NCI-H2227 (cell line): ENCODE data around the gene PPP2R2C.
A peak's percentile ranks its signal among the peaks of the same experiment; 100 is the strongest.

ENCODE experiments used
- DNase-seq: peaks from one replicate; lab custom pipeline; 2025; ENCODE audit not compliant: unreplicated experiment; lab: John Stamatoyannopoulos, UW

The PPP2R2C gene

DNA sequence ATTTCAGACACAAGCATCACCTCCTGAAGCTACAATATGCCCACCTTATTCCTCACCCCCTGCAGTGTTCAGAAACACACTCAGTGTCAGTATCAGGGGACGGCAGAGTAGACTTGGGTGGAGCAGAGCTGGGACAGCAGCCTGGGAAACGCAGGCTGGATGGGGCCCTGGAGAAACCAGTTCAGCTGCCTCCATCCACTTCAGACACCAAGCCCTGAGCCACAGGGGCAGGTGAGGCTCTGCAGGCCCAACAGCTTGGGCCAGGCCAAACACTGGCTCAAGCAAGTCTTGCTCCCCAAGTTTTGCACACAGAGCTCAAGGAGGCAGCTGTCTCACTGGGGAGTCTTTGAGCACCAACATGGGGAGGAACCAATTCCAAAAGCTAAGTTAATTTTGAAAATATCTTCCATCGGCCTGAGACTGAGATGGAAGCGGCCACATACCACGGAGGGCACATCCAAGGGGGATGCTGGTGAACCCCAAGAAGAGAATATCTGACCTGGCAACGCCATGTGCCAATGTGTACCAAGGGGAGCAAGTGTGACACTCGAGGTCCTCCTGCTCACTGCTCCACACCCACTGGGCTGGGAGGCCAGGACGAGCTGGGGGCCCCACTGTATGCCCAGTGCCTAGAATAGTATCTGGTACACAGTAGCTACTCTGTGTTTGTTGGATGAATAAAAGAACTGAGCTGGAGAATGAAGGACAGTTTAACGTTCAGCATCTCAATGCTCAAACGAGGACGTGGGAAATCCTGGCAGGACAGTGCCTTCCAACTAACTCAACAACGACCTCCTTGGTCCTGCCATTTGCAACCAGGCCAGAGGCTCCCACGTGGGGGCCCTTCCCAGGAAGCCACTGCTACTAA, 45.6 kb downstream of the PPP2R2C start:
- DNase-seq: no peak

- no peak for DNase-seq
Observed at GRCh38 chr4:6425911-6426310, 46.5 kb downstream of the PPP2R2C start.

GRCh38 chr4:6425336-6425735, 47.1 kb downstream of the PPP2R2C start:
- DNase-seq: no peak

GRCh38 chr4:6424425-6424824, 48.0 kb downstream of the PPP2R2C start:
- no peak for DNase-seq

GRCh38 chr4:6423575-6423974, 48.8 kb downstream of the PPP2R2C start:
- DNase-seq: no peak

GRCh38 chr4:6422866-6423265, 49.5 kb downstream of the PPP2R2C start:
- DNase-seq: no peak

GRCh38 chr4:6422105-6422504, 50.3 kb downstream of the PPP2R2C start:
- no peak for DNase-seq

DNA sequence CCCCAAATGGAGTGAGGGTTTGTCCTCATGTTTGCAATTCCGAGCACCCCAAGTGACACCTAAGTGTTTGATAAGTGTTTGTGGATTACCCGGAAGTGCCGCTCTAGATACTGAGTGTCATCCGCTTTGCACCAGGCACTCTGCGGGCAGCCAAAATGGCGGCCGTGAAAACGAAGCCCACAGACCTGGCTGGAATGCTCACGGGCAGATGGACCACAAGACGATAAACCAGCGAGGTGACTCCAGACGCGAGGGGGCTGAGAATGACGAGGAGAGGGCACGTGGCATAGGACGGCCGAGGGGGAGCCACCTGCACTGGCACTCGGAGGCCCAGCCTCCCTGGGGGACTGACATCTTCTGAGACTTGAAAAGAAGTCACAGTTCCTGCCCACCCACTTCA, 51.0 kb downstream of the PPP2R2C start:
- no peak for DNase-seq

DNA sequence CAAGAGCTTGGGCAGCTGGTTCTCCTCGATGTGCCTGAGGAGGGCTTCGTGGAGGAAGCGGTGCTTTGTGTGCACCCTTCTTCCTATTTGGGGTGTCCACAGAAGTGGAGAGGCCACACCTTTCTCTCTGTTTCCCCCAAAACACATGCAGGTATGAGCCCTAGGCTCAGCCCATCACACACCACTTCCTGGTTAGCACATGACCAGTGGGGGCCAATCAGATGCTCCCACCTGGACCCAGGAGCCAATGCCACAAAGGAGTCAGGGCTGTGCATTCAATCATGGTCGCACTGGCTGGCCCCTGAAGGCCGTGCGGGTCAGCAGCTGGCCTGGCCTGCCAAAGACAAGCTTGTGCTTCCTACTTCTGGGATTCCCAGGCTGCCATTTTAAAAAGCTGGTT, 51.4 kb downstream of the PPP2R2C start:
- DNase-seq: no peak

DNA sequence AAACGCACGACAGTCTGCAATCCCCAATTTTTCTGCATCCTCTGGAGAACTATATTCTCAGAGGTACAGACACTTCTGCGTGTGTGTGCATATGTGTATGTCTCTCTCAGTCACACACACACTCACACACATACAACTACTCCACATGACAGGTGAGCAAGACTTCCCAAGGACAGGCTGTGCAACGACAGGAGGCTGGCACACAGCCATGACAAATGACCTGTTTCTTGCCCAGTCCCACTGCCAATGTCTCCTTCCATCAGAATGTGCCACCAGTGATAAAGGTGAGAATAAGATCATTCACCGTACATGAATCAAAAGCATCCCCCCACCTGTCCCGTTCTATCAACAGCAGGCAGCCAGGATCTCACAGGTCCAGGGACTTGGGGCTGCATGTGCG, 52.4 kb downstream of the PPP2R2C start:
- no peak for DNase-seq

- DNase-seq: no peak
Observed at GRCh38 chr4:6419452-6420028, 52.9 kb downstream of the PPP2R2C start.

DNA sequence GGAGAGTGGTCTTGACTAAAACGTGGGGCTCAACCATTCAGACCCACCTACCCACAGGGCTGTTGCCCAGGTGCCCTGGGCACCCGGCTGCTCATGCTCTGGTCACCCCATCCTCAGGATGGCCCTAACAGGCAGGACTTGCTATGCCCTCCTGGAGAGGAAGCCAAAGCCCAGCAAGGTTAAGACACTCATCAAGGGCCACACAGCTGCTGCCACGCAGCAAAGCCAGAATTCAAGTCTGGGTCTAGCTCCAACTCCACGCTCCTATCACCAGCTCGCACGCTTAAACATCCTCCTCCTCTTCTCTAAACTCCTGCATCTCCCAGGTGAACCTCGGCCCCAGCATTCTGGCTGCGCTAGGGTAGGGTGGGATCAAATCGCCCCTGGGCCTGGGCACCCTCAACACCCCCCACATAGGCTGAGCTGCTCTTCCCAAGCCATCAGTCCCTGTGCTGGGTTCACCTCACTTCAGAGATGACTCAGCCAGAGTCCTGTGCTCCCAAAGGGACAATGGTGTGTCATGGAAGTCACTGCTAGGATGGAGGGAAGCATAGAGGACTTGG, 54.1 kb downstream of the PPP2R2C start:
- DNase-seq: no peak

GRCh38 chr4:6417516-6418050, 54.8 kb downstream of the PPP2R2C start:
- no peak for DNase-seq

DNA sequence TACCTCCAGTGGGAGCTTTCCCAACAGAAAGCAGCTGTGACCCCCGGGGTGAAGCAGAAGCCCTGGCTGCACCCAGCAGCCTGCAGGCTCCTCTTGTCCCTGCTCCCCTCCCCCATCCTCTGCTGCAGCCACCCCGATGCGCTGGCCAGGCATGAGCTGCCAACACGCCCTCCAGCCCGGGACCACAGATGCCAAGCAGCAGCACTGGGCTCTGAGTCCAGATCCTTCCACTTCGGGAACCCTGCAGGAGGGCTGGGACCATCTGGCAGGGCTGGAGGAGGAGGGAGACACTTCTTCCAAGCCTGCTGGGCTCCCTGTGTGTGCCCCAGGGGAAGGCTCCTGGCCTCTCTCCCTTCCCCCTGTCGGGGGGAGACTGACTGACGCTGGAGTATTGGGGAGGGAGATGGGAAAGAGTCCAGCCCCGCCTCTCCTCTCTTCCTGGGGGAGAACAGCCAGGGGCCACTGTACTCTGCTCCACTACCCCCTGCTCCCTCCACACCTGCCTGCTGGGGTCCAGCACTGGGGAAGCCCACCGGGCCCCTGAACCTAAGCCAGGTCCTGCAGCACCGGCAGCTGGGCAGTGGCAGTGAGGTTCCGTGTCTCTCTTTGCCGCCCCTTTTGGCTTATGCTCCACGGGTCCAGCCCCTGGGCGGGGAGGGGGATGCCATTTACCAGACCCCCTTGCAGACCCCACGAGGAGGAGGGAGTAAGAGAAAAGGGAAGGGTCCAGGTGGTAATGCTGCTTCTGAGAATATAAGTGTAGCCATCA, 55.7 kb downstream of the PPP2R2C start:
- DNase-seq: peak; percentile 18

- no peak for DNase-seq
Observed at GRCh38 chr4:6415031-6415705, 57.2 kb downstream of the PPP2R2C start.

DNA sequence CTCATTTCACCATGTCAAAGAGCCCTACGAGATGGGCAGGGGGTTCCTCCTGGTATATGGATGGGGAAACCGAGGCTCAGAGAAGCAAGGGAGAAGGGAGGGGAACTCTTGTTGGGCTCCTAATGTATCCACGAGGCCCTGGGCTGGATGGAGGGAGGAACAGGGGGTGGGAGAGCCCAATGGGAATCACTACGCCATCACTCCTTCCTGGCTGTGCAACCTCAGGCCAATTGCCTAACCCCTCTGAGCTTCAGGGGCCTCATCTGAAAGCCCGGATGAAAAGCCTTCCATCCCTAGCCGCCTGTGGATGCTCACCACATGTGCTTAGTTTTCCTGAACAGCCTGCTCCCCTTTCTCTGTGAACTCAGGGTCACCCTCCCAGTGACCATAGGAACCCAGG, 57.8 kb downstream of the PPP2R2C start:
- DNase-seq: no peak

DNA sequence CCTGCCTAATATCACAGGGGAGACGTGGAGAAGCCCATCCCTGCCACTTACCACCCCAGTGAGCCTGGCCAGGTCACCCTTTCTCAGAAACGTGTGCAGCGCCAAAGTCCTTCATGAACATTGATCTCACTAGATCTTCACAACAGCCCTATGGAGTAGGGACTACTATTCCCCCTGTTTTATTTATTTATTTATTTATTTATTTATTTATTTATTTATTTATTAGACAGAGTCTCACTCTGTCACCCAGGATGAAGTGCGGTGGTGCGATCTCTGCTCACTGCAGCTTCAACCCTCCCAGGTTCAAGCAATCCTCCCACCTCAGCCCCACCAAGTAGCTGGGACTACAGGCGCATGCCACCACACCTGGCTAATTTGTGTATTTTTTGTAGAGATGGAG, 61.8 kb downstream of the PPP2R2C start:
- DNase-seq: no peak

- DNase-seq: no peak
Observed at GRCh38 chr4:6410068-6410467, 62.3 kb downstream of the PPP2R2C start.

- DNase-seq: no peak
Observed at GRCh38 chr4:6409381-6409780, 63.0 kb downstream of the PPP2R2C start.

- DNase-seq: no peak
Observed at GRCh38 chr4:6408263-6408662, 64.2 kb downstream of the PPP2R2C start.

DNA sequence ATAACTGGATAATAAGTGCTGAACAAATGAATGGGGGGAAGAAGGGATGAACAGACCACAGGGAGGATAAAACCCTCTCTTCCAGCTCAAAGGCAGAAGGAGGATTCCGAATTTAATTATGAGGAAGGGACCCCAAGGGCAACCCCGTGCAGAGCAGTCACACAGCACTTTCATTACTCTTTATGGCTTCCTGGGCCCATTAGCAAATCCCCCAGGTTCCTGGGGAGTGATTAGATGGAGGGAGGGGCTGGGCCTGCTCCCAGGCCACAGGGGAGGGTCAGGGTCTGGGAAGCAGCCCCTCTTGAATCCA, 67.1 kb downstream of the PPP2R2C start:
- DNase-seq: no peak
